Endothelial cell of umbilical vein (primary cell): ENCODE data around the gene ORC6. TPM values are rescaled to one million over a fixed set of nuclear protein-coding genes. Genes with fewer than 3 reads are reported as not detected.

ENCODE experiments used
- BruUV-seq: library from RNA; stranded (reverse); fragments of 400-500 nt; replicated peaks from 2 replicates; lab custom pipeline; 2021; lab: Mats Ljungman, UMichigan
- CTCF ChIA-PET: fragments of 300-600, 350-600 bp; sonication (Branson Sonifier 250); formaldehyde crosslinking; loops from one replicate; lab custom pipeline; 2021; ENCODE audit warnings: antibody characterized with exemption, inconsistent platforms; lab: Charles Lee
- POLR2A ChIA-PET: fragments of 300-600, 350-600 bp; sonication (Branson Sonifier 250); formaldehyde crosslinking; loops from one replicate; lab custom pipeline; 2021; ENCODE audit warnings: antibody characterized with exemption, inconsistent platforms; lab: Charles Lee
- DNase-seq: peaks from one replicate; pipeline ENCODE4 v3.0.0-alpha.2; 2011; ENCODE audit warnings: low read depth, low spot score
- FAIRE-seq: peaks from 2 replicates; lab custom pipeline; 2011; peaks lifted over from hg19 to GRCh38; lab: Jason Lieb, UNC
- H2AFZ ChIP-seq: 2 replicates; pipeline ENCODE4 v1.6.0; 2012; ENCODE audit warnings: low read depth, low read length, control low read depth, inconsistent platforms
- H3K27ac ChIP-seq: 2 replicates; pipeline ENCODE4 v1.5.1; 2011; ENCODE audit warnings: low read depth, mild to moderate bottlenecking, control low read depth, low read length, moderate library complexity; ENCODE audit not compliant: insufficient read depth
- H3K27me3 ChIP-seq, 2 experiments: 2 replicates each; pipeline versions ENCODE4 v1.6.0 to v1.6.1; 2011; ENCODE audit warnings: low read length in 2 of 2, mixed read lengths in 1 of 2; ENCODE audit not compliant: control insufficient read depth in 2 of 2, insufficient read depth in 2 of 2
- H3K36me3 ChIP-seq, 2 experiments: 2 replicates in 1 of 2; 3 replicates in 1 of 2; pipeline ENCODE4 v1.5.1; 2011; ENCODE audit warnings: low read length in 2 of 2, mild to moderate bottlenecking in 1 of 2, moderate library complexity in 1 of 2; ENCODE audit not compliant: control insufficient read depth in 2 of 2, insufficient read depth in 2 of 2; ENCODE audit errors: extremely low read depth in 1 of 2
- H3K4me1 ChIP-seq: 3 replicates; pipeline ENCODE4 v1.5.1; 2011; ENCODE audit warnings: mild to moderate bottlenecking, low read length; ENCODE audit not compliant: control insufficient read depth, insufficient read depth; ENCODE audit errors: extremely low read depth
- H3K4me2 ChIP-seq: 2 replicates; pipeline ENCODE4 v1.6.1; 2011; ENCODE audit warnings: low read length, control low read depth, mixed read lengths; ENCODE audit not compliant: insufficient read depth
- H3K4me3 ChIP-seq, 3 experiments: fragments of 200-600 bp in 1 of 3; sonication (generic), shearing (Covaris generic) in 1 of 3; replicated peaks in 1 of 3; 2 replicates each; pipeline ENCODE4 v1.5.1; 2011 to 2016; ENCODE audit warnings: control low read depth in 3 of 3, low read length in 3 of 3, mild to moderate bottlenecking in 2 of 3, inconsistent platforms in 1 of 3, low read depth in 1 of 3, moderate library complexity in 1 of 3; ENCODE audit not compliant: insufficient read depth in 1 of 3
- H3K79me2 ChIP-seq: 2 replicates; pipeline ENCODE4 v1.6.0; 2012; ENCODE audit warnings: low read length, inconsistent platforms; ENCODE audit not compliant: control insufficient read depth, insufficient read depth
- H3K9ac ChIP-seq: replicated peaks from 2 replicates; pipeline ENCODE3; 2011; ENCODE audit warnings: low read length, control low read depth; ENCODE audit not compliant: insufficient read depth; ENCODE audit errors: extremely low read depth
- H3K9me1 ChIP-seq: replicated peaks from 3 replicates; pipeline ENCODE4 v1.6.0; 2011; ENCODE audit warnings: mild to moderate bottlenecking, low read length; ENCODE audit not compliant: control insufficient read depth, insufficient read depth; ENCODE audit errors: extremely low read depth
- H3K9me3 ChIP-seq: replicated peaks from 2 replicates; pipeline ENCODE4 v1.5.1; 2012; ENCODE audit warnings: low read length, inconsistent platforms; ENCODE audit not compliant: control insufficient read depth, insufficient read depth
- H4K20me1 ChIP-seq: replicated peaks from 2 replicates; pipeline ENCODE3; 2011; ENCODE audit warnings: mild to moderate bottlenecking, low read length; ENCODE audit not compliant: control insufficient read depth, insufficient read depth; ENCODE audit errors: extremely low read depth
- EZH2 ChIP-seq: IDR thresholded peaks from 2 replicates; pipeline ENCODE4 v1.6.1; 2012; ENCODE audit warnings: borderline replicate concordance, low read depth, mild to moderate bottlenecking, moderate library complexity, low read length, inconsistent platforms; ENCODE audit not compliant: severe bottlenecking
- FOS ChIP-seq: IDR thresholded peaks from 2 replicates; pipeline ENCODE4 v1.6.1; 2011; ENCODE audit warnings: mild to moderate bottlenecking, low read length, moderate library complexity, borderline replicate concordance; ENCODE audit not compliant: insufficient read depth
- GATA2 ChIP-seq: IDR thresholded peaks from 2 replicates; pipeline ENCODE4 v1.7.0; 2011; ENCODE audit warnings: low read depth, mild to moderate bottlenecking, moderate library complexity, mixed read lengths, low read length; ENCODE audit not compliant: insufficient read length, insufficient read depth
- JUN ChIP-seq: IDR thresholded peaks from 2 replicates; pipeline ENCODE4 v1.6.1; 2011; ENCODE audit warnings: borderline replicate concordance, low read depth; ENCODE audit not compliant: insufficient read length, insufficient read depth
- MYC ChIP-seq: IDR thresholded peaks from one replicate; pipeline ENCODE4 v1.6.1; 2011; ENCODE audit warnings: mild to moderate bottlenecking, low read depth, low read length
- POLR2A ChIP-seq: IDR thresholded peaks from 2 replicates; pipeline ENCODE4 v1.6.1; 2012; ENCODE audit warnings: low read depth, mild to moderate bottlenecking, control low read depth, low read length
- POLR2AphosphoS5 ChIP-seq: IDR thresholded peaks from 2 replicates; pipeline ENCODE4 v1.6.1; 2012; ENCODE audit warnings: low read depth, mild to moderate bottlenecking, control low read depth, low read length, moderate library complexity; ENCODE audit not compliant: insufficient read depth
- dilution Hi-C: fragments of 300-500 bp; cut with MboI; formaldehyde crosslinking; loops from one replicate; pipeline ENCODE4 v1.15.0; 2019; ENCODE audit warnings: low sequenced_read_pairs; ENCODE audit not compliant: extremely low pct_ligation_motif_present
- intact Hi-C: fragments of 100-400 bp; cut with micrococcal nuclease; formaldehyde crosslinking; loops from one replicate; pipeline ENCODE4 v1.10.0; 2022
- polyA plus RNA-seq, 4 experiments: library from polyadenylated mRNA; depleted of rRNA in 3 of 4; stranded (reverse) in 3 of 4; unstranded in 1 of 4; fragments of >200 nt; gene quantifications; 2 replicates each; pipeline versions ENCODE4 v1.2.1 to v1.2.3, GENCODE V29; 2011 to 2012; ENCODE audit warnings: missing spikeins in 1 of 4
- total RNA-seq: library from RNA; stranded (reverse); gene quantifications from 2 replicates; pipeline ENCODE4 v1.2.3, GENCODE V29; 2021
- TF ChIP-seq, protein P1 (sequence below), 2 donors: IDR thresholded peaks; 1 replicate in 1 of 2; 2 replicates in 1 of 2; pipeline ENCODE4 v1.5.1; 2011; ENCODE audit warnings: low read length in 2 of 2, mild to moderate bottlenecking in 2 of 2, moderate library complexity in 2 of 2, control low read depth in 1 of 2, inconsistent platforms in 1 of 2, low read depth in 1 of 2; ENCODE audit not compliant: insufficient read depth in 1 of 2; ENCODE audit errors: extremely low read depth in 1 of 2
- TF ChIP-seq, protein P2 (sequence below): IDR thresholded peaks from 2 replicates; pipeline ENCODE4 v1.6.1; 2011; ENCODE audit not compliant: insufficient read depth, insufficient read length

Gene ORC6
- total and polyA plus RNA-seq, 2 donors (not counting 3 experiments of a cell fraction or from before 2014, with no cell fraction given): 15.9 to 31.1 TPM

DNA sequence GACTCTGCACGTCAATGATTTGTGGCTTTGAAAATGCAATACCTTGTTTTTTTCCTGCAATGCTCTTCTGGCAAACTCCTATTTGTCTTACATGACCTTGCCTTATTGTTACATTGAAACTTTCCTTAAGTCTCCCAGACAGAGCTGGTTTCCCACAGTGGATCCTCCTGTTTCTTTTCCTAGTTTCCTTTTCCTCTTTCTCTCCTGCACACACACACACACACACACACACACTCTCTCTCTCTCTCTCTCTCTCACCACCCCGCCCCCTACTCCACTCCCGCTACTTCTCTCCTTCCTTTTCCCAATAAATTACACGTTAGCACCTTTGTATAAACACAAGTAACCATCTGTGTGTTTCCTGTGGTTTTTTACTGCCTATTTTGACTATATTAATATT, 2.3 kb downstream of the ORC6 start:
- Histone ChIP-seq H4K20me1 (peaks cover 4% of the 10 kb centered on the region), H3K9me3 (no peaks in the 10 kb centered on the region), H3K4me3 (no peak overlapping the region), H2AFZ (no peak overlapping the region), H3K27ac (no peak overlapping the region), H3K9ac (no peak overlapping the region), H3K4me1 (peaks cover 30% of the 10 kb centered on the region), H3K9me1 (no peaks in the 10 kb centered on the region), H3K36me3 (peaks cover 0 to 9% of the 10 kb centered on the region in 2 experiments), H3K4me2 (peak overlapping the region; percentile 97), H3K79me2 (peaks cover 38% of the 10 kb centered on the region), H3K27me3 (no peaks in the 10 kb centered on the region)
- ChIA-PET POLR2A (no interaction called here), CTCF (interaction anchor here (1.4 to 2.9 kb wide), 3 partner anchors 16 to 110 kb away, joined by 3 to 14 read pairs (median 9); no protein-coding TSS in a partner anchor)
- intact Hi-C loops (loop anchor here (5.0 kb wide), 2 partner anchors 51 to 111 kb away; no protein-coding TSS in a partner anchor), dilution Hi-C loops (no loop called here)
- TF ChIP-seq, protein P1, sequence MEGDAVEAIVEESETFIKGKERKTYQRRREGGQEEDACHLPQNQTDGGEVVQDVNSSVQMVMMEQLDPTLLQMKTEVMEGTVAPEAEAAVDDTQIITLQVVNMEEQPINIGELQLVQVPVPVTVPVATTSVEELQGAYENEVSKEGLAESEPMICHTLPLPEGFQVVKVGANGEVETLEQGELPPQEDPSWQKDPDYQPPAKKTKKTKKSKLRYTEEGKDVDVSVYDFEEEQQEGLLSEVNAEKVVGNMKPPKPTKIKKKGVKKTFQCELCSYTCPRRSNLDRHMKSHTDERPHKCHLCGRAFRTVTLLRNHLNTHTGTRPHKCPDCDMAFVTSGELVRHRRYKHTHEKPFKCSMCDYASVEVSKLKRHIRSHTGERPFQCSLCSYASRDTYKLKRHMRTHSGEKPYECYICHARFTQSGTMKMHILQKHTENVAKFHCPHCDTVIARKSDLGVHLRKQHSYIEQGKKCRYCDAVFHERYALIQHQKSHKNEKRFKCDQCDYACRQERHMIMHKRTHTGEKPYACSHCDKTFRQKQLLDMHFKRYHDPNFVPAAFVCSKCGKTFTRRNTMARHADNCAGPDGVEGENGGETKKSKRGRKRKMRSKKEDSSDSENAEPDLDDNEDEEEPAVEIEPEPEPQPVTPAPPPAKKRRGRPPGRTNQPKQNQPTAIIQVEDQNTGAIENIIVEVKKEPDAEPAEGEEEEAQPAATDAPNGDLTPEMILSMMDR (IDR thresholded peaks at IDR 0.05; ENCODE audit: extremely low read depth in 1 of 2, insufficient read depth in 1 of 2, low read depth in 1 of 2, low read length in 2 of 2): no peak
- TF ChIP-seq FOS: no peak
- no peak for TF ChIP-seq GATA2
- TF ChIP-seq POLR2AphosphoS5: no peak
- TF ChIP-seq JUN: no peak
- TF ChIP-seq POLR2A: no peak
- TF ChIP-seq MYC: no peak
- TF ChIP-seq, protein P2, sequence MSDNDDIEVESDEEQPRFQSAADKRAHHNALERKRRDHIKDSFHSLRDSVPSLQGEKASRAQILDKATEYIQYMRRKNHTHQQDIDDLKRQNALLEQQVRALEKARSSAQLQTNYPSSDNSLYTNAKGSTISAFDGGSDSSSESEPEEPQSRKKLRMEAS: no peak
- no peak for TF ChIP-seq EZH2
- FAIRE-seq: no peak
- peak; percentile 57 for DNase-seq
- BruUV-seq: no TSS peak
